GM23338 (cell line): ENCODE data around the gene USP21. TPM values are rescaled to one million over a fixed set of nuclear protein-coding genes. Genes with fewer than 3 reads are reported as not detected.

Experiments
- ATAC-seq: fragments of 200-7000 bp; cut with Tn5 transposase; 3 replicates; pipeline ENCODE4 v1.9.1; 2020
- DNase-seq: peaks from one replicate; pipeline ENCODE4 v3.0.0-alpha.2; 2015; ENCODE audit warnings: low spot score
- H2AFZ ChIP-seq: fragments of 200-600 bp; sonication (generic); 2 replicates; pipeline ENCODE4 v1.8.0; 2016; ENCODE audit warnings: antibody characterized with exemption, mild to moderate bottlenecking, moderate library complexity
- H3F3A ChIP-seq: fragments of 200-600 bp; sonication (generic); replicated peaks from 2 replicates; pipeline ENCODE4 v1.8.0; 2017; ENCODE audit warnings: antibody characterized with exemption, mixed run types, low read depth
- H3K27ac ChIP-seq: fragments of 200-600 bp; sonication (generic); 2 replicates; pipeline ENCODE4 v1.6.1; 2016; ENCODE audit warnings: low read depth
- H3K27me3 ChIP-seq: fragments of 200-600 bp; sonication (generic); 2 replicates; pipeline ENCODE4 v1.8.0; 2016; ENCODE audit warnings: mild to moderate bottlenecking, mixed run types, moderate library complexity; ENCODE audit not compliant: insufficient read depth
- H3K36me3 ChIP-seq: fragments of 200-600 bp; sonication (generic); 2 replicates; pipeline ENCODE4 v1.8.0; 2016; ENCODE audit warnings: mild to moderate bottlenecking; ENCODE audit not compliant: insufficient read depth
- H3K4me1 ChIP-seq: fragments of 200-600 bp; sonication (generic); 2 replicates; pipeline ENCODE4 v1.8.0; 2016; ENCODE audit warnings: mild to moderate bottlenecking, moderate library complexity; ENCODE audit not compliant: insufficient read depth
- H3K4me2 ChIP-seq: fragments of 200-600 bp; sonication (generic); 2 replicates; pipeline ENCODE4 v1.7.1; 2017; ENCODE audit warnings: mixed run types
- H3K4me3 ChIP-seq: fragments of 200-600 bp; sonication (generic); 2 replicates; pipeline ENCODE4 v1.6.1; 2016; ENCODE audit warnings: mixed run types
- H3K79me2 ChIP-seq: fragments of 200-600 bp; sonication (generic); replicated peaks from 2 replicates; pipeline ENCODE4 v1.8.0; 2017; ENCODE audit warnings: mild to moderate bottlenecking; ENCODE audit not compliant: insufficient read depth
- H3K9me2 ChIP-seq: fragments of 200-600 bp; sonication (generic); 2 replicates; pipeline ENCODE4 v1.8.0; 2017; ENCODE audit not compliant: insufficient read depth
- H4K20me1 ChIP-seq: fragments of 200-600 bp; sonication (generic); replicated peaks from 2 replicates; pipeline ENCODE4 v1.8.0; 2017; ENCODE audit warnings: mild to moderate bottlenecking; ENCODE audit not compliant: insufficient read depth
- H3K27ac Mint-ChIP-seq: 2 replicates; pipeline ENCODE4 v1.8.0; 2020; ENCODE audit warnings: inconsistent platforms, mild to moderate bottlenecking, moderate library complexity, mixed read lengths
- H3K27me3 Mint-ChIP-seq: 3 replicates; pipeline ENCODE4 v1.8.0; 2022; ENCODE audit warnings: low read depth, mild to moderate bottlenecking, moderate library complexity, mixed read lengths, inconsistent platforms; ENCODE audit not compliant: insufficient read depth, poor library complexity
- H3K36me3 Mint-ChIP-seq: 3 replicates; pipeline ENCODE4 v1.8.0; 2021; ENCODE audit warnings: low read depth, mild to moderate bottlenecking, inconsistent platforms, moderate library complexity, mixed read lengths
- H3K4me1 Mint-ChIP-seq: 3 replicates; pipeline ENCODE4 v1.8.0; 2020; ENCODE audit warnings: mild to moderate bottlenecking, inconsistent platforms, mixed read lengths
- H3K4me3 Mint-ChIP-seq: 3 replicates; pipeline ENCODE4 v1.8.0; 2021; ENCODE audit warnings: moderate library complexity, mild to moderate bottlenecking, inconsistent platforms, mixed read lengths
- H3K9me3 Mint-ChIP-seq: 3 replicates; pipeline ENCODE4 v1.8.0; 2020; ENCODE audit warnings: moderate library complexity, mild to moderate bottlenecking, inconsistent platforms, mixed read lengths
- NANOG ChIP-seq: IDR thresholded peaks from 2 replicates; pipeline ENCODE4 v1.6.1; 2016; ENCODE audit warnings: antibody characterized with exemption, borderline replicate concordance
- POLR2AphosphoS5 ChIP-seq: IDR thresholded peaks from 2 replicates; pipeline ENCODE4 v1.6.1; 2016; ENCODE audit warnings: antibody characterized with exemption, low read depth
- ZNF114 ChIP-seq: fragments of 250-450 bp; sonication (Bioruptor Pico); IDR thresholded peaks from 2 replicates; pipeline ENCODE4 v1.5.0; 2020; ENCODE audit warnings: mild to moderate bottlenecking, moderate library complexity
- ZNF331 ChIP-seq: fragments of 250-450 bp; sonication (Bioruptor Pico); IDR thresholded peaks from 2 replicates; pipeline ENCODE4 v1.5.0; 2020; ENCODE audit warnings: low read depth, mild to moderate bottlenecking, moderate library complexity
- polyA plus RNA-seq: library from polyadenylated mRNA; unstranded; fragments of >200 nt; fragmentation: Nextera tagmentation; extraction: Ambion mirVana; gene quantifications from 2 replicates; pipeline ENCODE4 v1.2.1, GENCODE V29; 2016
- total RNA-seq: library from RNA; depleted of rRNA; stranded (reverse); fragments of >200 nt; shearing (Covaris generic); gene quantifications from 2 replicates; pipeline ENCODE4 v1.2.3, GENCODE V29; 2014
- TF ChIP-seq, protein P1 (sequence below), 2 experiments: fragments of 200-600 bp in 1 of 2; sonication (generic) in 1 of 2; conservative IDR thresholded peaks; 2 replicates each; pipeline versions ENCODE4 v1.5.1 to v1.6.1; 2016 to 2017; ENCODE audit warnings: antibody characterized with exemption in 2 of 2, low read depth in 2 of 2, mild to moderate bottlenecking in 2 of 2, moderate library complexity in 1 of 2
- TF ChIP-seq, protein P2 (sequence below): IDR thresholded peaks from 2 replicates; pipeline ENCODE4 v1.6.1; 2016; ENCODE audit warnings: antibody characterized with exemption
- TF ChIP-seq, protein P3 (sequence below): IDR thresholded peaks from one replicate; pipeline ENCODE4 v1.6.1; 2018; ENCODE audit warnings: antibody characterized with exemption; ENCODE audit not compliant: unreplicated experiment
- TF ChIP-seq, protein P4 (sequence below): fragments of 250-450 bp; sonication (Bioruptor Pico); IDR thresholded peaks from 2 replicates; pipeline ENCODE4 v1.5.0; 2020; ENCODE audit warnings: mild to moderate bottlenecking, moderate library complexity

The USP21 gene
- total and polyA plus RNA-seq, 2 experiments from 2014 or later, result 17.9 to 25.6 TPM

DNA sequence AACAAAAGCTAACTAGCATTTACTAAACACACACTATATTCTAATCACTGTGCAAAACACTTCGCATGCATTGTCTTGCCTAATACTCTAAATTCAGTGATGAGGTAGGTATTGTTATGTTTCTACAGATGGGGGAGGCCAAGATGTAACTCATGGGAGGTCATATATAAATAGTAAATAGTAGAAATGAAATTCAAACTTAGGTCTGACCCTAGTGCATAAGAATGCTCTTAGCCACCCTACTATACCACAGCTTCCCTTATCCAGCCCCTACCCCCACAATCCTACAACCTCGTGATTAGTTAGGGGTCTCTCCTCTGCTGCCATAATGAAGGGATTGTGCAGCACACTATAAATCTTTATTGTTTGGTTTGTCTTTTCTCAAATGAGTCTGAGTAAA is 44.7 kb upstream of the USP21 start:
- TF ChIP-seq POLR2AphosphoS5 (no peak), NANOG (no peak), ZNF114 (CRISPR knock-in tag) (no peak), ZNF331 (CRISPR knock-in tag) (no peak)
- TF ChIP-seq, protein P1, sequence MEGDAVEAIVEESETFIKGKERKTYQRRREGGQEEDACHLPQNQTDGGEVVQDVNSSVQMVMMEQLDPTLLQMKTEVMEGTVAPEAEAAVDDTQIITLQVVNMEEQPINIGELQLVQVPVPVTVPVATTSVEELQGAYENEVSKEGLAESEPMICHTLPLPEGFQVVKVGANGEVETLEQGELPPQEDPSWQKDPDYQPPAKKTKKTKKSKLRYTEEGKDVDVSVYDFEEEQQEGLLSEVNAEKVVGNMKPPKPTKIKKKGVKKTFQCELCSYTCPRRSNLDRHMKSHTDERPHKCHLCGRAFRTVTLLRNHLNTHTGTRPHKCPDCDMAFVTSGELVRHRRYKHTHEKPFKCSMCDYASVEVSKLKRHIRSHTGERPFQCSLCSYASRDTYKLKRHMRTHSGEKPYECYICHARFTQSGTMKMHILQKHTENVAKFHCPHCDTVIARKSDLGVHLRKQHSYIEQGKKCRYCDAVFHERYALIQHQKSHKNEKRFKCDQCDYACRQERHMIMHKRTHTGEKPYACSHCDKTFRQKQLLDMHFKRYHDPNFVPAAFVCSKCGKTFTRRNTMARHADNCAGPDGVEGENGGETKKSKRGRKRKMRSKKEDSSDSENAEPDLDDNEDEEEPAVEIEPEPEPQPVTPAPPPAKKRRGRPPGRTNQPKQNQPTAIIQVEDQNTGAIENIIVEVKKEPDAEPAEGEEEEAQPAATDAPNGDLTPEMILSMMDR (conservative IDR thresholded peaks at IDR 0.05; ENCODE audit: low read depth in 2 of 2), result no peak
- TF ChIP-seq, protein P2, sequence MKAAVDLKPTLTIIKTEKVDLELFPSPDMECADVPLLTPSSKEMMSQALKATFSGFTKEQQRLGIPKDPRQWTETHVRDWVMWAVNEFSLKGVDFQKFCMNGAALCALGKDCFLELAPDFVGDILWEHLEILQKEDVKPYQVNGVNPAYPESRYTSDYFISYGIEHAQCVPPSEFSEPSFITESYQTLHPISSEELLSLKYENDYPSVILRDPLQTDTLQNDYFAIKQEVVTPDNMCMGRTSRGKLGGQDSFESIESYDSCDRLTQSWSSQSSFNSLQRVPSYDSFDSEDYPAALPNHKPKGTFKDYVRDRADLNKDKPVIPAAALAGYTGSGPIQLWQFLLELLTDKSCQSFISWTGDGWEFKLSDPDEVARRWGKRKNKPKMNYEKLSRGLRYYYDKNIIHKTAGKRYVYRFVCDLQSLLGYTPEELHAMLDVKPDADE, result no peak
- TF ChIP-seq, protein P3, sequence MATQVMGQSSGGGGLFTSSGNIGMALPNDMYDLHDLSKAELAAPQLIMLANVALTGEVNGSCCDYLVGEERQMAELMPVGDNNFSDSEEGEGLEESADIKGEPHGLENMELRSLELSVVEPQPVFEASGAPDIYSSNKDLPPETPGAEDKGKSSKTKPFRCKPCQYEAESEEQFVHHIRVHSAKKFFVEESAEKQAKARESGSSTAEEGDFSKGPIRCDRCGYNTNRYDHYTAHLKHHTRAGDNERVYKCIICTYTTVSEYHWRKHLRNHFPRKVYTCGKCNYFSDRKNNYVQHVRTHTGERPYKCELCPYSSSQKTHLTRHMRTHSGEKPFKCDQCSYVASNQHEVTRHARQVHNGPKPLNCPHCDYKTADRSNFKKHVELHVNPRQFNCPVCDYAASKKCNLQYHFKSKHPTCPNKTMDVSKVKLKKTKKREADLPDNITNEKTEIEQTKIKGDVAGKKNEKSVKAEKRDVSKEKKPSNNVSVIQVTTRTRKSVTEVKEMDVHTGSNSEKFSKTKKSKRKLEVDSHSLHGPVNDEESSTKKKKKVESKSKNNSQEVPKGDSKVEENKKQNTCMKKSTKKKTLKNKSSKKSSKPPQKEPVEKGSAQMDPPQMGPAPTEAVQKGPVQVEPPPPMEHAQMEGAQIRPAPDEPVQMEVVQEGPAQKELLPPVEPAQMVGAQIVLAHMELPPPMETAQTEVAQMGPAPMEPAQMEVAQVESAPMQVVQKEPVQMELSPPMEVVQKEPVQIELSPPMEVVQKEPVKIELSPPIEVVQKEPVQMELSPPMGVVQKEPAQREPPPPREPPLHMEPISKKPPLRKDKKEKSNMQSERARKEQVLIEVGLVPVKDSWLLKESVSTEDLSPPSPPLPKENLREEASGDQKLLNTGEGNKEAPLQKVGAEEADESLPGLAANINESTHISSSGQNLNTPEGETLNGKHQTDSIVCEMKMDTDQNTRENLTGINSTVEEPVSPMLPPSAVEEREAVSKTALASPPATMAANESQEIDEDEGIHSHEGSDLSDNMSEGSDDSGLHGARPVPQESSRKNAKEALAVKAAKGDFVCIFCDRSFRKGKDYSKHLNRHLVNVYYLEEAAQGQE, result no peak
- TF ChIP-seq, protein P4, sequence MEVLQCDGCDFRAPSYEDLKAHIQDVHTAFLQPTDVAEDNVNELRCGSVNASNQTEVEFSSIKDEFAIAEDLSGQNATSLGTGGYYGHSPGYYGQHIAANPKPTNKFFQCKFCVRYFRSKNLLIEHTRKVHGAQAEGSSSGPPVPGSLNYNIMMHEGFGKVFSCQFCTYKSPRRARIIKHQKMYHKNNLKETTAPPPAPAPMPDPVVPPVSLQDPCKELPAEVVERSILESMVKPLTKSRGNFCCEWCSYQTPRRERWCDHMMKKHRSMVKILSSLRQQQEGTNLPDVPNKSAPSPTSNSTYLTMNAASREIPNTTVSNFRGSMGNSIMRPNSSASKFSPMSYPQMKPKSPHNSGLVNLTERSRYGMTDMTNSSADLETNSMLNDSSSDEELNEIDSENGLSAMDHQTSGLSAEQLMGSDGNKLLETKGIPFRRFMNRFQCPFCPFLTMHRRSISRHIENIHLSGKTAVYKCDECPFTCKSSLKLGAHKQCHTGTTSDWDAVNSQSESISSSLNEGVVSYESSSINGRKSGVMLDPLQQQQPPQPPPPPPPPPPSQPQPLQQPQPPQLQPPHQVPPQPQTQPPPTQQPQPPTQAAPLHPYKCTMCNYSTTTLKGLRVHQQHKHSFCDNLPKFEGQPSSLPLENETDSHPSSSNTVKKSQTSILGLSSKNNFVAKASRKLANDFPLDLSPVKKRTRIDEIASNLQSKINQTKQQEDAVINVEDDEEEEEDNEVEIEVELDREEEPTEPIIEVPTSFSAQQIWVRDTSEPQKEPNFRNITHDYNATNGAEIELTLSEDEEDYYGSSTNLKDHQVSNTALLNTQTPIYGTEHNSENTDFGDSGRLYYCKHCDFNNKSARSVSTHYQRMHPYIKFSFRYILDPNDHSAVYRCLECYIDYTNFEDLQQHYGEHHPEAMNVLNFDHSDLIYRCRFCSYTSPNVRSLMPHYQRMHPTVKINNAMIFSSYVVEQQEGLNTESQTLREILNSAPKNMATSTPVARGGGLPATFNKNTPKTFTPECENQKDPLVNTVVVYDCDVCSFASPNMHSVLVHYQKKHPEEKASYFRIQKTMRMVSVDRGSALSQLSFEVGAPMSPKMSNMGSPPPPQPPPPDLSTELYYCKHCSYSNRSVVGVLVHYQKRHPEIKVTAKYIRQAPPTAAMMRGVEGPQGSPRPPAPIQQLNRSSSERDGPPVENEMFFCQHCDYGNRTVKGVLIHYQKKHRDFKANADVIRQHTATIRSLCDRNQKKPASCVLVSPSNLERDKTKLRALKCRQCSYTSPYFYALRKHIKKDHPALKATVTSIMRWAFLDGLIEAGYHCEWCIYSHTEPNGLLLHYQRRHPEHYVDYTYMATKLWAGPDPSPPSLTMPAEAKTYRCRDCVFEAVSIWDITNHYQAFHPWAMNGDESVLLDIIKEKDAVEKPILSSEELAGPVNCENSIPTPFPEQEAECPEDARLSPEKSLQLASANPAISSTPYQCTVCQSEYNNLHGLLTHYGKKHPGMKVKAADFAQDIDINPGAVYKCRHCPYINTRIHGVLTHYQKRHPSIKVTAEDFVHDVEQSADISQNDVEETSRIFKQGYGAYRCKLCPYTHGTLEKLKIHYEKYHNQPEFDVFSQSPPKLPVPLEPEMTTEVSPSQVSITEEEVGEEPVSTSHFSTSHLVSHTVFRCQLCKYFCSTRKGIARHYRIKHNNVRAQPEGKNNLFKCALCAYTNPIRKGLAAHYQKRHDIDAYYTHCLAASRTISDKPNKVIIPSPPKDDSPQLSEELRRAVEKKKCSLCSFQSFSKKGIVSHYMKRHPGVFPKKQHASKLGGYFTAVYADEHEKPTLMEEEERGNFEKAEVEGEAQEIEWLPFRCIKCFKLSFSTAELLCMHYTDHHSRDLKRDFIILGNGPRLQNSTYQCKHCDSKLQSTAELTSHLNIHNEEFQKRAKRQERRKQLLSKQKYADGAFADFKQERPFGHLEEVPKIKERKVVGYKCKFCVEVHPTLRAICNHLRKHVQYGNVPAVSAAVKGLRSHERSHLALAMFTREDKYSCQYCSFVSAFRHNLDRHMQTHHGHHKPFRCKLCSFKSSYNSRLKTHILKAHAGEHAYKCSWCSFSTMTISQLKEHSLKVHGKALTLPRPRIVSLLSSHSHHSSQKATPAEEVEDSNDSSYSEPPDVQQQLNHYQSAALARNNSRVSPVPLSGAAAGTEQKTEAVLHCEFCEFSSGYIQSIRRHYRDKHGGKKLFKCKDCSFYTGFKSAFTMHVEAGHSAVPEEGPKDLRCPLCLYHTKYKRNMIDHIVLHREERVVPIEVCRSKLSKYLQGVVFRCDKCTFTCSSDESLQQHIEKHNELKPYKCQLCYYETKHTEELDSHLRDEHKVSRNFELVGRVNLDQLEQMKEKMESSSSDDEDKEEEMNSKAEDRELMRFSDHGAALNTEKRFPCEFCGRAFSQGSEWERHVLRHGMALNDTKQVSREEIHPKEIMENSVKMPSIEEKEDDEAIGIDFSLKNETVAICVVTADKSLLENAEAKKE (CRISPR knock-in tag), result no peak
- Mint-ChIP-seq H3K36me3 (0 out of 3 replicates have a peak, but pooled peaks cover 2% of the 10 kb centered on the region), H3K9me3 (no peaks in the 10 kb centered on the region), H3K27ac (no peak overlapping the region), H3K4me1 (peaks cover 15% of the 10 kb centered on the region), H3K4me3 (no peak overlapping the region), H3K27me3 (peaks cover 14% of the 10 kb centered on the region)
- Histone ChIP-seq H4K20me1 (peaks cover 51% of the 10 kb centered on the region), H3K27me3 (no peaks in the 10 kb centered on the region), H3K4me1 (peaks cover 21% of the 10 kb centered on the region), H2AFZ (no peak overlapping the region), H3K79me2 (peaks cover 86% of the 10 kb centered on the region), H3K9me2 (no peaks in the 10 kb centered on the region), H3K4me3 (no peak overlapping the region), H3K27ac (no peak overlapping the region), H3F3A (peaks cover 34% of the 10 kb centered on the region), H3K36me3 (no peaks in the 10 kb centered on the region), H3K4me2 (no peak overlapping the region)
- DNase-seq (no peak), ATAC-seq (no peak)
